Stomach (tissue), 9 donors: ENCODE measurements around the gene LARGE1. TPM values are rescaled to one million over a fixed set of nuclear protein-coding genes. Genes with fewer than 3 reads are reported as not detected.

Source experiments
- DNase-seq, 2 donors: peaks; one replicate each; pipeline versions ENCODE4 v3.0.0 to v3.0.0-alpha.2; 2013 to 2019
- H3K27ac ChIP-seq, 5 donors: fragments of 200-600 bp in 4 of 5; sonication (generic) in 4 of 5; one replicate each; pipeline ENCODE4 v1.5.1; 2013 to 2019; ENCODE audit warnings: mild to moderate bottlenecking in 1 of 5, moderate library complexity in 1 of 5
- H3K27me3 ChIP-seq, 3 donors: fragments of 200-600 bp; sonication (generic); one replicate each; pipeline ENCODE4 v1.5.1; 2017 to 2019; ENCODE audit warnings: mixed run types in 1 of 3
- H3K36me3 ChIP-seq, 4 donors: fragments of 200-600 bp; sonication (generic); 1 replicate in 3 of 4; 2 replicates in 1 of 4; pipeline ENCODE4 v1.5.1; 2016 to 2019
- H3K4me1 ChIP-seq, 4 donors: fragments of 200-600 bp; sonication (generic); one replicate each; pipeline ENCODE4 v1.5.1; 2016 to 2019
- H3K4me3 ChIP-seq, 4 donors: fragments of 200-600 bp; sonication (generic) in 3 of 4; one replicate each; pipeline ENCODE4 v1.5.1; 2016 to 2019; ENCODE audit warnings: mild to moderate bottlenecking in 1 of 4
- H3K9me3 ChIP-seq, 4 donors: fragments of 200-600 bp; sonication (generic); one replicate each; pipeline ENCODE4 v1.5.1; 2016 to 2019
- CTCF ChIP-seq, 7 experiments: fragments of 450-650 bp in 4 of 7; fragments of 200-600 bp in 3 of 7; sonication (generic) in 3 of 7; IDR thresholded peaks; one replicate each; pipeline ENCODE4 v1.5.1; 2016 to 2019; ENCODE audit warnings: antibody characterized with exemption in 7 of 7, control low read depth in 2 of 7, mild to moderate bottlenecking in 1 of 7
- EP300 ChIP-seq: sonication (generic); formaldehyde crosslinking; IDR thresholded peaks from one replicate; pipeline ENCODE4 v1.6.1; 2017; ENCODE audit warnings: antibody characterized with exemption
- POLR2A ChIP-seq, 4 donors: fragments of 450-650 bp; IDR thresholded peaks; one replicate each; pipeline ENCODE4 v1.6.1; 2016; ENCODE audit warnings: antibody characterized with exemption in 4 of 4, control low read depth in 2 of 4, mild to moderate bottlenecking in 1 of 4, moderate library complexity in 1 of 4
- POLR2AphosphoS5 ChIP-seq, 3 donors: sonication (generic); formaldehyde crosslinking; IDR thresholded peaks; one replicate each; pipeline ENCODE4 v1.6.1; 2016; ENCODE audit warnings: antibody characterized with exemption in 3 of 3
- WGBS, 5 donors: extraction: QIAGEN DNeasy Blood & Tissue Kit in 3 of 5; methylation state at CpG; one replicate each; pipeline versions ENCODE4 v1.1.5 to v1.1.7; 2013 to 2018; 5-methylcytosine and 5-hydroxymethylcytosine counted together
- intact Hi-C: fragments of 100-400 bp; cut with DNase I; formaldehyde crosslinking; loops from one replicate; pipeline ENCODE4 v1.15.1; 2023; ENCODE audit warnings: low total_unique reads
- polyA plus RNA-seq, 3 donors: library from polyadenylated mRNA; stranded (reverse); fragments of 200-250 nt; gene quantifications; one replicate each; pipeline ENCODE4 v1.2.3, GENCODE V29; 2013
- total RNA-seq, 5 donors: library from RNA; depleted of rRNA; stranded (reverse); fragments of >200 nt; gene quantifications; one replicate each; pipeline versions ENCODE4 v1.1.0 to v1.2.3, GENCODE V29; 2014 to 2016
- donor health status: healthy with polysubstance abuse.
- donor health status: Bipolar disorder and iron deficiency.
- donor health status: healthy.

Gene LARGE1
- total and polyA plus RNA-seq, 8 donors: 3.5 to 110 (median 51.6) TPM

- WGBS, 5 donors: 61 to 95% (median 81%) methylated on average over 1 of the region's 1 CpG
Observed at GRCh38 chr22:33598821-33599220, 321.5 kb downstream of the LARGE1 start.

GRCh38 chr22:33597274-33597985 lies 322.8 kb downstream of the LARGE1 start:
- Histone ChIP-seq H3K36me3 (peaks cover 0 to 29% (median 13%) of the 10 kb centered on the region in 4 donors), H3K4me3 (no peak overlapping the region), H3K4me1 (no peaks in the 10 kb centered on the region), H3K27ac (no peak overlapping the region), H3K27me3 (no peaks in the 10 kb centered on the region), H3K9me3 (no peaks in the 10 kb centered on the region)
- intact Hi-C loops: no loop called here
- TF ChIP-seq CTCF (IDR thresholded peaks at IDR 0.05): no peak
- TF ChIP-seq POLR2AphosphoS5 (IDR thresholded peaks at IDR 0.05): no peak
- TF ChIP-seq POLR2A (IDR thresholded peaks at IDR 0.05): no peak
- no peak for TF ChIP-seq EP300
- no peak for DNase-seq
- WGBS, 5 donors: 88 to 97% (median 96%) methylated on average over 6 of the region's 6 CpGs

More at GRCh38 chr22:33598821-33599220, 321.5 kb downstream of the LARGE1 start:
- peaks cover 0 to 41% (median 21%) of the 10 kb centered on the region in 4 donors for H3K36me3 ChIP-seq
- no peaks in the 10 kb centered on the region for H3K27me3 ChIP-seq
- H3K27ac ChIP-seq: no peak overlapping the region
- H3K4me1 ChIP-seq: no peaks in the 10 kb centered on the region
- no peak for DNase-seq
- no peak overlapping the region for H3K4me3 ChIP-seq
- no peaks in the 10 kb centered on the region for H3K9me3 ChIP-seq
- intact Hi-C loops: no loop called here
- no peak for TF ChIP-seq CTCF (IDR thresholded peaks at IDR 0.05)

GRCh38 chr22:33593818-33594217 lies 326.5 kb downstream of the LARGE1 start:
- no peak overlapping the region for H3K4me3 ChIP-seq
- no peak for DNase-seq
- no peaks in the 10 kb centered on the region for H3K36me3 ChIP-seq
- no peak overlapping the region for H3K27ac ChIP-seq
- H3K4me1 ChIP-seq: no peaks in the 10 kb centered on the region
- 87 to 93% (median 92%) methylated on average over 5 of the region's 5 CpGs for WGBS, 5 donors
- no peaks in the 10 kb centered on the region for H3K9me3 ChIP-seq
- TF ChIP-seq POLR2A (IDR thresholded peaks at IDR 0.05): no peak
- TF ChIP-seq POLR2AphosphoS5 (IDR thresholded peaks at IDR 0.05): no peak
- no peak for TF ChIP-seq CTCF (IDR thresholded peaks at IDR 0.05)
- TF ChIP-seq EP300: no peak
- intact Hi-C loops: no loop called here
- no peaks in the 10 kb centered on the region for H3K27me3 ChIP-seq

- Histone ChIP-seq H3K27me3 (no peaks in the 10 kb centered on the region), H3K4me1 (no peaks in the 10 kb centered on the region), H3K4me3 (no peak overlapping the region), H3K9me3 (no peaks in the 10 kb centered on the region), H3K36me3 (no peaks in the 10 kb centered on the region), H3K27ac (no peak overlapping the region)
- intact Hi-C loops: no loop called here
- DNase-seq: no peak
- TF ChIP-seq CTCF (IDR thresholded peaks at IDR 0.05) (no peak), EP300 (no peak), POLR2A (IDR thresholded peaks at IDR 0.05) (no peak), POLR2AphosphoS5 (IDR thresholded peaks at IDR 0.05) (no peak)
Observed at GRCh38 chr22:33591946-33592345, 328.3 kb downstream of the LARGE1 start.
